Stimulated activated naive B cell treated with anti-CD40 and anti-IgM and Interleukin-4, amounts not matched to agents 10 μg/mL and 1 μg/mL and 100 μg/mL, for 72 hours (primary cell): ENCODE data around the gene MEIS3.
A peak's percentile ranks its signal among the peaks of the same experiment; 100 is the strongest.

Experiments
- ATAC-seq, 2 donors: fragments of 150-1000 bp; cut with Tn5 transposase; replicated peaks; 2 replicates each; pipeline ENCODE4 v1.10.0; 2021; ENCODE audit warnings: moderate library complexity in 1 of 2
- DNase-seq: peaks from one replicate; pipeline ENCODE4 v3.0.0; 2021
- H3K27ac Mint-ChIP-seq: one replicate; pipeline ENCODE4 v1.8.0; 2022; ENCODE audit warnings: mild to moderate bottlenecking, mixed read lengths
- H3K27me3 Mint-ChIP-seq, 2 donors: one replicate each; pipeline ENCODE4 v1.8.0; 2022; ENCODE audit warnings: mixed read lengths in 2 of 2
- H3K36me3 Mint-ChIP-seq, 2 donors: one replicate each; pipeline ENCODE4 v1.8.0; 2022; ENCODE audit warnings: mixed read lengths in 2 of 2, mild to moderate bottlenecking in 1 of 2
- H3K4me1 Mint-ChIP-seq, 2 donors: one replicate each; pipeline ENCODE4 v1.8.0; 2022; ENCODE audit warnings: mixed read lengths in 2 of 2, mild to moderate bottlenecking in 1 of 2
- H3K4me3 Mint-ChIP-seq, 2 donors: one replicate each; pipeline ENCODE4 v1.8.0; 2022; ENCODE audit warnings: mild to moderate bottlenecking in 2 of 2, mixed read lengths in 2 of 2, moderate library complexity in 1 of 2
- H3K9me3 Mint-ChIP-seq, 2 donors: one replicate each; pipeline ENCODE4 v1.8.0; 2022; ENCODE audit warnings: mixed read lengths in 2 of 2, mild to moderate bottlenecking in 1 of 2

MEIS3 gene

GRCh38 chr19:47419030-47419783 lies at the start of gene MEIS3:
Gene MEIS3, minus strand, starts transcription at chr19:47419527. Its CDS starts 446 bp downstream, at chr19:47419081.
- Mint-ChIP-seq H3K27ac (no peak within 1 kb of the TSS), H3K4me1 (peaks cover 34 to 40% of the 10 kb centered on the region in 2 donors), H3K27me3 (peaks cover 82 to 91% of the 10 kb centered on the region in 2 donors), H3K4me3 (peak within 1 kb of the TSS; percentile 40 to 57), H3K9me3 (no peaks in the 10 kb centered on the region), H3K36me3 (no peaks in the 10 kb centered on the region)
- ATAC-seq (no peak), DNase-seq (no peak)

GRCh38 chr19:47467914-47468313 lies 48.6 kb upstream of the MEIS3 start:
- H3K27me3 Mint-ChIP-seq = peaks cover 72 to 90% of the 10 kb centered on the region in 2 donors
- no peak overlapping the region for H3K27ac Mint-ChIP-seq

DNA sequence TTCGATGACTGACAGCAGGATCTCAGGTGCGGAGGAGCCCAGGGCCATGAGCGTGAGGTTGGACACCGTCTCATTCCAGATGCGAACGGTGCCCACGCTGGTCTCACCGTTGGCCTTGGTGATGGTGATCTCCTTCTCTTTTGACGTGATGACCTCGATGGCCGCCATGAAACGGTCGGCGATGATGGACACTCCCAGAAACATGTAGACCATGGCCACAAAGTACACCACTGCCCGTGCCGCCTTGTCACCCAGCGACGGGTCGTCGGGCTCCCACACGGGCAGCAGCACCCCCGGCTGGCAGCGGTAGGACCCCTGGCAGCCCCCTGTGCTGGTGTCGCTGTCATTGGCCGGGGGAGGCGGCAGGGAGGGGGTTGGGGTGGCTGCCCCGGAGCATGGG lies 46.6 kb upstream of the MEIS3 start:
- H3K9me3 Mint-ChIP-seq = no peaks in the 10 kb centered on the region

More at GRCh38 chr19:47467914-47468313, 48.6 kb upstream of the MEIS3 start:
- Mint-ChIP-seq H3K36me3 (no peaks in the 10 kb centered on the region), H3K4me1 (peaks cover 13 to 25% of the 10 kb centered on the region in 2 donors), H3K9me3 (no peaks in the 10 kb centered on the region), H3K4me3 (no peak overlapping the region)
- no peak for DNase-seq
- no peak for ATAC-seq

GRCh38 chr19:47464675-47465419 lies 45.5 kb upstream of the MEIS3 start:
- Mint-ChIP-seq H3K36me3 (no peaks in the 10 kb centered on the region), H3K27me3 (peaks cover 45 to 67% of the 10 kb centered on the region in 2 donors), H3K9me3 (no peaks in the 10 kb centered on the region), H3K4me3 (no peak overlapping the region), H3K27ac (no peak overlapping the region), H3K4me1 (peaks cover 3 to 11% of the 10 kb centered on the region in 2 donors)
- DNase-seq (no peak), ATAC-seq (no peak)

More for the DNA sequence above, 46.6 kb upstream of the MEIS3 start:
- Mint-ChIP-seq H3K27me3 (peaks cover 56 to 78% of the 10 kb centered on the region in 2 donors), H3K4me3 (no peak overlapping the region), H3K4me1 (peaks cover 9 to 17% of the 10 kb centered on the region in 2 donors), H3K27ac (no peak overlapping the region), H3K36me3 (no peaks in the 10 kb centered on the region)
- ATAC-seq = no peak
- no peak for DNase-seq

DNA sequence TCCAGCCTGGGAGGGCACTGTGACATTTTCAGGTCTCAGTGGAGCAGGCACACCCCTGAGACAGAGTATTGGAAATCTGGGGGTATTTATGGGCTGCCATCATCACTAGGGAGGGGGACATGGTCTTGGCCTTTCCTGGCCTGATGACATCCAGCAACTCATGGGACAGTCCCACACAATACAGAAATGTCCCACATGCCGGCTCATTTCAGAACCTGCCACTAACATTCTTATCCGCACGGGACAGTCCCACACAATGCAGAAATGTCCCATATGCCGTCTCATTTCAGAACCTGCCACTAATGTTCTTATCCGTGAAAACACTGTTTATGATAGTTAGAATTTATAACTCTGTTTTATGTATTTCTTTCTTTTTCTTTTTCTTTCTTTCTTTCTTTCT lies 42.5 kb upstream of the MEIS3 start:
- H3K36me3 Mint-ChIP-seq = peaks cover 0 to 1% of the 10 kb centered on the region in 2 donors

DNA sequence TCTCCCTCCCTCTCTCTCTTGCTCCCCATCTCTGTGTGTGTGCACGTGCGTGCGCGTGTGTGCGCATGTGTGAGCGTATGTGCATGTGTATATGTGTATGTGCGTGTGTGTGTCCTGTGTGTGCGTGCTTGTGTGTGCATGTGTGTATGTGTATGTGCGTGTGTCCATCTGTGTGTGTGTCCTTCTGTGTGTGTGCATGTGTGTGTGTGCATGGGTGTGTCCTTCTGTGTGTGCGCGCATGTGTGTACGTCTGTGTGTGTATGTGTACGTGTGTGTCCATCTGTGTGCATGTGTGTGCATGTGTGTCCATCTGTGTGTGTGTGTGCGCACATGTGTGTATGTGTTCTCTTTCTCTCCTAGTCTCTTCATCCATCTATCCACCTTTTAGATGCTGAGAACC lies 40.1 kb upstream of the MEIS3 start:
- DNase-seq = no peak
- Mint-ChIP-seq H3K27me3 (peaks cover 24 to 36% of the 10 kb centered on the region in 2 donors), H3K27ac (no peak overlapping the region), H3K4me1 (no peaks in the 10 kb centered on the region), H3K36me3 (peaks cover 0 to 1% of the 10 kb centered on the region in 2 donors), H3K9me3 (peaks cover 6 to 9% of the 10 kb centered on the region in 2 donors), H3K4me3 (no peak overlapping the region)
- no peak for ATAC-seq

More for the DNA sequence above, 42.5 kb upstream of the MEIS3 start:
- Mint-ChIP-seq H3K4me1 (no peaks in the 10 kb centered on the region), H3K27ac (no peak overlapping the region), H3K27me3 (peaks cover 23 to 38% of the 10 kb centered on the region in 2 donors), H3K4me3 (no peak overlapping the region), H3K9me3 (no peaks in the 10 kb centered on the region)
- DNase-seq = no peak
- no peak for ATAC-seq

DNA sequence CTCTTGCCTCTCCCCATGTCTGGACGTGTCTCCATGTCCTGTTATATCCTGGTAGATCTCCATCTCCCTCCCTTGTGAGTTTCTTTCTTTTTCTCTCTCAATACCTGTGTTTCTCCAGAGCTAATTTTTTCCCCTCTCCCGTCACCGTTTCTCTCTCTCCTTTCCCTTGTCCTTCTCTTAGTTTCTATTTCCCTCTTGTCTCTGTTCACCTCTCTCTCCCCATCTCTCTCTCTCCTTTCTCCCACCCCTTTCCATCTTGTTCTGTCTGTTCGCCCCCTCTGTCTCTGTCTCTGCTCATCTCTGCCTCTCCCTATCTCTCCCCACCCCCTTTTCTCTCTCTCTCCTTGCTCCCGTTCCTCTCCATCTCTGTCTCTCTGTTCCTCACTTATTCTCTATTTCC lies 39.3 kb upstream of the MEIS3 start:
- Mint-ChIP-seq H3K9me3 (peaks cover 6 to 9% of the 10 kb centered on the region in 2 donors), H3K4me1 (no peaks in the 10 kb centered on the region), H3K27ac (no peak overlapping the region), H3K27me3 (peaks cover 27 to 34% of the 10 kb centered on the region in 2 donors), H3K4me3 (no peak overlapping the region), H3K36me3 (peaks cover 0 to 1% of the 10 kb centered on the region in 2 donors)
- DNase-seq = no peak
- no peak for ATAC-seq

- Mint-ChIP-seq H3K27ac (no peak overlapping the region), H3K9me3 (peaks cover 6 to 9% of the 10 kb centered on the region in 2 donors), H3K4me3 (no peak overlapping the region), H3K27me3 (peaks cover 28 to 29% of the 10 kb centered on the region in 2 donors), H3K4me1 (no peaks in the 10 kb centered on the region), H3K36me3 (peaks cover 0 to 1% of the 10 kb centered on the region in 2 donors)
- DNase-seq (no peak), ATAC-seq (no peak)
Observed at GRCh38 chr19:47456721-47457474, 37.6 kb upstream of the MEIS3 start.

DNA sequence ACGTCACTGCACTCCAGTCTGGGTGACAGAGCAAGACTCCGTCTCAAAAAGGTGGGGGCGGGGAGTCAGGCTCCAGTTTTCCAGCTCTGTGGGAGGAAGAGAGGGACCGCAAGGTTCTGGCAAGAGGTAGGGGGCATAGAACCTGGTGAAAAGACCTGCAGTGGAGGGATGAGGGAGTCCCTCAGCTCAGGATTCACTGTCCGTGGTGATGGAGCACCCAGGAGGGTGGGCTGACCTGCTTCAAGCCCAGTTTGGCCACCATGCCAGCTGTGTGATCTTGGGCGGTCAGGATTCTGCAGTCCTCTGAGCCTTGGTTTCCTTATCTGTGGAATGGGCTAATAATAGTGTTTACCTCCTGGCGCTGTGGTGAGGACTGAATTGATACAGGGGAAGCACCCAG lies 31.2 kb upstream of the MEIS3 start:
- peaks cover 10 to 12% of the 10 kb centered on the region in 2 donors for H3K9me3 Mint-ChIP-seq
- peaks cover 13 to 22% of the 10 kb centered on the region in 2 donors for H3K4me1 Mint-ChIP-seq
- DNase-seq (no peak), ATAC-seq (no peak)
- peaks cover 64 to 66% of the 10 kb centered on the region in 2 donors for H3K27me3 Mint-ChIP-seq
- H3K27ac Mint-ChIP-seq = no peak overlapping the region
- H3K4me3 Mint-ChIP-seq = no peak overlapping the region
- H3K36me3 Mint-ChIP-seq = peaks cover 6 to 8% of the 10 kb centered on the region in 2 donors

DNA sequence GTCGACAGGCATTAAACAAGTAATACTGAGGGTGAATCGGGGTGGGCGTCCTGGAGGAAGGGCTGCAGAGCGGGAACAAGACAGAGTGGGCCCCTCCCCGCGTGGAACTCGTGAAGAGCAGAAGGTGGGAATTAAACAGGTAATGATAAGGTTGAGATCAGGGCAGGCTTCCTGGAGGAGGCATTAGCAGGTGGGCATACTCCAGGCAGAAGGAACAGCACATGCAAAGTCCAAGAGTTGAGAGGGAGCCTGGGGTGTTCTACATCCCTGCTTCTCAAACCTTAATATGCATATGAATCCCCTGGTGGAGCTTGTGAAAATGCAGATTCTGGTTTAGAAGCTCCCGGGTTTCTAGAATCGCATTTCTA lies 29.0 kb upstream of the MEIS3 start:
- H3K4me3 Mint-ChIP-seq = no peak overlapping the region
- DNase-seq (no peak), ATAC-seq (no peak)
- H3K9me3 Mint-ChIP-seq = peaks cover 6 to 7% of the 10 kb centered on the region in 2 donors
- H3K27me3 Mint-ChIP-seq = peaks cover 69 to 73% of the 10 kb centered on the region in 2 donors
- H3K27ac Mint-ChIP-seq = no peak overlapping the region
- H3K4me1 Mint-ChIP-seq = peaks cover 21 to 32% of the 10 kb centered on the region in 2 donors
- H3K36me3 Mint-ChIP-seq = peaks cover 6 to 8% of the 10 kb centered on the region in 2 donors

GRCh38 chr19:47447470-47448359 lies 28.4 kb upstream of the MEIS3 start:
- peaks cover 6 to 7% of the 10 kb centered on the region in 2 donors for H3K9me3 Mint-ChIP-seq
- H3K27ac Mint-ChIP-seq = no peak overlapping the region
- peak overlapping the region; percentile 18 to 28 for H3K4me3 Mint-ChIP-seq
- peak; percentile 37 for DNase-seq
- H3K27me3 Mint-ChIP-seq = peaks cover 76 to 79% of the 10 kb centered on the region in 2 donors
- peaks cover 21 to 32% of the 10 kb centered on the region in 2 donors for H3K4me1 Mint-ChIP-seq
- ATAC-seq = peak; percentile 64 to 70
- peaks cover 6 to 8% of the 10 kb centered on the region in 2 donors for H3K36me3 Mint-ChIP-seq

DNA sequence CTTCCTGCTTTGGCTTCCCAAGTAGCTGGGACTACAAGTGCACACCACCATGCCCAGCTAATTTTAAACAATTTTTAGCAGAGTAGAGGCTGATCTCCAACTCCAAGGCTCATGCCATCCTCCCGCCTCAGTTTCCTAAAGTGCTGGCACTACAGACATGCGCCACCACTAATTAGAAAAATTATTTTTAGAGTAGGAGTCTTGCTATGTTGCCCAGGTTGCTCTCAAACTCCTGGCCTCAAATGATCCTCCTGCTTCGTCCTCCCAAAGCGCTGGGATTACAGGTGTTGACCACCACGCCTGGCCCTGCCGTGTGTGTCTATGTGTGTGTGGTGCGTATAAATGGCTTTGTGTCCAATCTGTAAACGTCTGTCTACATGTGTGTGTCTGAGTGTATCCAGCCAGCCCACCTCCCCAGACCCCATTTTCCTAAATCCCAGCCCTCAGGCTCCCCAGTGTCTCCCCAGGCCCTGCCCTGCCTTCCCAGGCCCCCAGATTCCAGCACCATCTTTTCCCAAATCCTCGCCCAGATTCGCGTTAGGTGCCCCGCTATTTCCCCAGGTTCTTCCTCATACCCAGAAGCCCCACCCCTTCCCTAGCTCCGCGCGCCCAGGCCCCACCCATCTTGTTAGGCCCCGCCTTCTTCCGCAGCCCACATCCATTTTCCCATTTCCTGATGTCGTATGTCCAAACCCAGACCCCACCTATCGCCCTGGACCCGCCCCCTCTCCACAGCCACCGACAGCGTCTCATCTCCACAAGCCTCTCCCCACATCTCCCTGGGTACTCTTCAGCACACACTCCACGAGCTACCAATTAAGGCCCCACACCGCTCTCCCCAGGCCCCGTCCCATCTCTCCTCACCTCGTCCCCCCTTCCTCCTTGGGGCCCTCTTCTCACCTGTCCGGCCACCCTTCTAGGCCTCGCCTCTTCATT lies 27.5 kb upstream of the MEIS3 start:
- no peak for DNase-seq
- peaks cover 6 to 8% of the 10 kb centered on the region in 2 donors for H3K36me3 Mint-ChIP-seq
- H3K4me3 Mint-ChIP-seq = peak overlapping the region; percentile 18 to 28
- peaks cover 6 to 7% of the 10 kb centered on the region in 2 donors for H3K9me3 Mint-ChIP-seq
- H3K4me1 Mint-ChIP-seq = peaks cover 21 to 32% of the 10 kb centered on the region in 2 donors
- ATAC-seq = peak; percentile 18 to 35
- H3K27ac Mint-ChIP-seq = no peak overlapping the region
- H3K27me3 Mint-ChIP-seq = peaks cover 79 to 87% of the 10 kb centered on the region in 2 donors
